ENCODE data around the gene FAM53B. TPM values are rescaled to one million over a fixed set of nuclear protein-coding genes. Genes with fewer than 3 reads are reported as not detected.

The FAM53B gene
- polyA plus RNA-seq, 1 experiment: 3.9 TPM

DNA sequence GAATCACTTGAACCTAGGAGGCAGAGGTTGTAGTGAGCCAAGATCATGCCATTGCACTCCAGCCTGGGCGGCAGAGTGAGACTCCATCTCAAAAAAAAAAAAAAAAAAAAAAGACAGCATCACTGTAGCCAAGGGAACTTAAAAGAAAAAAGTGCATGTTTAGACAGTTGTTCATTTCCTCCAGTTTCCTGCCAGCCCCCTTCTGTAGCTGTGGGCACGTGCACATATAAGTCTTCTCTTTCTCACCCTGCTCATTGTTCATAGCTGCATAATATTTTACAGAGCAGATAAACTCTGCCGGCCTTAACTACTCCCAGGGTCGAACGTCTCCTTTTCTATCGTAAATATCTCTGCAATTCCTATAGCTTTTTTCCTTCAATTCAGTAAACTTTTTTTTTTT lies 149.9 kb downstream of the FAM53B start:
- CTCF ChIA-PET: no interaction called here
- POLR2A ChIA-PET: no interaction called here
- Histone ChIP-seq H3K4me3 (ENCODE audit: low read depth, low read length) (no peak overlapping the region), H3K36me3 (ENCODE audit: control insufficient read depth, insufficient read depth, low read length) (no peaks in the 10 kb centered on the region), H3K27me3 (ENCODE audit: control insufficient read depth, insufficient read depth, low read length) (peaks cover 2% of the 10 kb centered on the region; the same call in 1 of the 2 replicates)
- no peak for DNase-seq (ENCODE audit: low read depth)
- TF ChIP-seq, protein P1, sequence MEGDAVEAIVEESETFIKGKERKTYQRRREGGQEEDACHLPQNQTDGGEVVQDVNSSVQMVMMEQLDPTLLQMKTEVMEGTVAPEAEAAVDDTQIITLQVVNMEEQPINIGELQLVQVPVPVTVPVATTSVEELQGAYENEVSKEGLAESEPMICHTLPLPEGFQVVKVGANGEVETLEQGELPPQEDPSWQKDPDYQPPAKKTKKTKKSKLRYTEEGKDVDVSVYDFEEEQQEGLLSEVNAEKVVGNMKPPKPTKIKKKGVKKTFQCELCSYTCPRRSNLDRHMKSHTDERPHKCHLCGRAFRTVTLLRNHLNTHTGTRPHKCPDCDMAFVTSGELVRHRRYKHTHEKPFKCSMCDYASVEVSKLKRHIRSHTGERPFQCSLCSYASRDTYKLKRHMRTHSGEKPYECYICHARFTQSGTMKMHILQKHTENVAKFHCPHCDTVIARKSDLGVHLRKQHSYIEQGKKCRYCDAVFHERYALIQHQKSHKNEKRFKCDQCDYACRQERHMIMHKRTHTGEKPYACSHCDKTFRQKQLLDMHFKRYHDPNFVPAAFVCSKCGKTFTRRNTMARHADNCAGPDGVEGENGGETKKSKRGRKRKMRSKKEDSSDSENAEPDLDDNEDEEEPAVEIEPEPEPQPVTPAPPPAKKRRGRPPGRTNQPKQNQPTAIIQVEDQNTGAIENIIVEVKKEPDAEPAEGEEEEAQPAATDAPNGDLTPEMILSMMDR (IDR thresholded peaks at IDR 0.05; ENCODE audit: insufficient read depth, low read depth, low read length): no peak

DNA sequence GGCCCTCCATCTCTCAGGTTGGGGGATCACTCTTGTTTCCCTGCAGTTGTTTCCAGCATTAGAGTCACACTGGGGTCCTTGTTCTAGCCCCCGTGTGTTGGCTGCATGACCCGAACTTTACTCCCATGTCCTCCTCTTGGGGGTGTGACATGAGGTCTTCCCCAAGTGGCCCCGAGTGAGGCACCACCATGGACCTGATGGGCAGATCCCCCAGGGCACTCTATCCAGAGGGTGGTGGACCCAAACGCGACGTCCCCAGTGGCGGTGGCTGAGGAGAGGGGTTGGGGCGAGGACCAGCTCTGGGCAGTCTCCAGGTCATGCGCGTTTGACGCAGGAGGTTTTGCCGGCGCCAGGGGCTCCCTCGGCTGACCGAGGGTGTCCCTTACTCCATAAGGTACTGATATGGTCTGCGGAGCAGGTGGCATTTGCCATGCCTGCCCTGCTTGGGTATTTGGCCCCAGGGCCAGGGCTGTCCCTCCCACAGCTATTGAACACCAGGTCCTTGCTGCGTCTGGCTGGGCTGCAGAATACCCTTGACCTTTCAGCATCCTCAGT lies 150.7 kb downstream of the FAM53B start:
- H3K36me3 ChIP-seq (ENCODE audit: control insufficient read depth, insufficient read depth, low read length): no peaks in the 10 kb centered on the region
- H3K4me3 ChIP-seq (ENCODE audit: low read depth, low read length): no peak overlapping the region
- peaks cover 2% of the 10 kb centered on the region; the same call in 1 of the 2 replicates for H3K27me3 ChIP-seq (ENCODE audit: control insufficient read depth, insufficient read depth, low read length)
- CTCF ChIA-PET: no interaction called here
- no peak for DNase-seq (ENCODE audit: low read depth)
- POLR2A ChIA-PET: no interaction called here
- TF ChIP-seq, protein P1 (IDR thresholded peaks at IDR 0.05; ENCODE audit: insufficient read depth, low read depth, low read length): no peak

GRCh38 chr10:124592736-124593430 lies 151.3 kb downstream of the FAM53B start:
- DNase-seq (ENCODE audit: low read depth): no peak
- ChIA-PET POLR2A (no interaction called here), CTCF (no interaction called here)
- no peak overlapping the region for H3K4me3 ChIP-seq (ENCODE audit: low read depth, low read length)
- H3K27me3 ChIP-seq (ENCODE audit: control insufficient read depth, insufficient read depth, low read length): peaks cover 2% of the 10 kb centered on the region; the same call in 1 of the 2 replicates
- no peaks in the 10 kb centered on the region for H3K36me3 ChIP-seq (ENCODE audit: control insufficient read depth, insufficient read depth, low read length)
- TF ChIP-seq, protein P1 (IDR thresholded peaks at IDR 0.05; ENCODE audit: insufficient read depth, low read depth, low read length): no peak

DNA sequence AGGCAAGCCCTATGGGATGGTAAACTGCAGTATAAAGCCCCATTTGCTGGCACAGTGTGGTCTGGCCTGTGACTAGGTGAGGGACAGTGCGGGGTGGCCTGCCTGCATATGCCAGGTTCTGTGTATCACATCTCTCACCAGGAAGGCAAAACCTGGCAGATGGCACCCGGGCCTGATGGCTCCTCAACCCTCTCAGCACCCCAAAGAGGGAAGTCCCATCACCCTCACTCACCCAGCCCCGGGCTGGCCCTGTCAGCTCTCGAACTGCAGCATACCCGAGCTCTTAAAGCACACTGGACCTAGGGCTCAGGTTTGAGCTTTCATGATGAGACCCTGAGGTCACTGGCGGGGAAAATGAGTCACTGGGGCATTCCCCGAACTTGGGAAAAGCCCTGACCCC lies 152.1 kb downstream of the FAM53B start:
- POLR2A ChIA-PET: no interaction called here
- TF ChIP-seq, protein P1 (IDR thresholded peaks at IDR 0.05; ENCODE audit: insufficient read depth, low read depth, low read length): no peak
- H3K4me3 ChIP-seq (ENCODE audit: low read depth, low read length): no peak overlapping the region
- DNase-seq (ENCODE audit: low read depth): no peak
- no peaks in the 10 kb centered on the region for H3K36me3 ChIP-seq (ENCODE audit: control insufficient read depth, insufficient read depth, low read length)
- CTCF ChIA-PET: no interaction called here
- peaks cover 2% of the 10 kb centered on the region; the same call in 1 of the 2 replicates for H3K27me3 ChIP-seq (ENCODE audit: control insufficient read depth, insufficient read depth, low read length)

- DNase-seq (ENCODE audit: low read depth): no peak
These were observed 153.1 kb downstream of the FAM53B start for GRCh38 chr10:124591123-124591495.

More at GRCh38 chr10:124591123-124591495, 153.1 kb downstream of the FAM53B start:
- TF ChIP-seq, protein P1 (IDR thresholded peaks at IDR 0.05; ENCODE audit: insufficient read depth, low read depth, low read length): no peak
- POLR2A ChIA-PET: no interaction called here
- Histone ChIP-seq H3K27me3 (ENCODE audit: control insufficient read depth, insufficient read depth, low read length) (peaks cover 2% of the 10 kb centered on the region; the same call in 1 of the 2 replicates), H3K4me3 (ENCODE audit: low read depth, low read length) (no peak overlapping the region), H3K36me3 (ENCODE audit: control insufficient read depth, insufficient read depth, low read length) (no peaks in the 10 kb centered on the region)
- CTCF ChIA-PET: no interaction called here

All from BJ (cell line).